HG03432 (cell line): ENCODE measurements around the gene TNFRSF1A.

Experiments used
- ATAC-seq: cut with Tn5 transposase; IDR thresholded peaks from one replicate; pipeline ENCODE4 v1.9.1; 2021; ENCODE audit warnings: mild to moderate bottlenecking, moderate library complexity; ENCODE audit not compliant: unreplicated experiment

The TNFRSF1A gene

GRCh38 chr12:6374786-6375160 lies 32.9 kb upstream of the TNFRSF1A start:
- ATAC-seq, result no peak

GRCh38 chr12:6374028-6374785 lies 32.3 kb upstream of the TNFRSF1A start:
- ATAC-seq, result no peak

GRCh38 chr12:6373022-6373787 lies 31.3 kb upstream of the TNFRSF1A start:
- ATAC-seq, result no peak

- no peak for ATAC-seq
These were observed 30.6 kb upstream of the TNFRSF1A start for GRCh38 chr12:6372403-6373003.

GRCh38 chr12:6370994-6371754 lies 29.3 kb upstream of the TNFRSF1A start:
- ATAC-seq, result no peak

GRCh38 chr12:6370576-6370935 lies 28.7 kb upstream of the TNFRSF1A start:
- ATAC-seq, result no peak

GRCh38 chr12:6369916-6370575 lies 28.2 kb upstream of the TNFRSF1A start:
- ATAC-seq, result no peak

GRCh38 chr12:6368906-6369525 lies 27.1 kb upstream of the TNFRSF1A start:
- no peak for ATAC-seq

GRCh38 chr12:6367969-6368892 lies 26.4 kb upstream of the TNFRSF1A start:
- ATAC-seq, result no peak

GRCh38 chr12:6367065-6367968 lies 25.4 kb upstream of the TNFRSF1A start:
- ATAC-seq, result no peak

- ATAC-seq, result no peak
These were observed 22.1 kb upstream of the TNFRSF1A start for GRCh38 chr12:6364044-6364374.

- ATAC-seq, result no peak
These were observed 21.6 kb upstream of the TNFRSF1A start for GRCh38 chr12:6363330-6364043.

GRCh38 chr12:6363010-6363329 lies 21.1 kb upstream of the TNFRSF1A start:
- no peak for ATAC-seq

- ATAC-seq, result no peak
These were observed 20.5 kb upstream of the TNFRSF1A start for GRCh38 chr12:6362403-6362802.

GRCh38 chr12:6361834-6362233 lies 20.0 kb upstream of the TNFRSF1A start:
- ATAC-seq, result no peak

- ATAC-seq, result no peak
These were observed 19.0 kb upstream of the TNFRSF1A start for GRCh38 chr12:6360578-6361490.

GRCh38 chr12:6360080-6360571 lies 18.2 kb upstream of the TNFRSF1A start:
- no peak for ATAC-seq
